GM23338 (cell line): ENCODE data around the gene MYO15B. TPM values are rescaled to one million over a fixed set of nuclear protein-coding genes. Genes with fewer than 3 reads are reported as not detected.

ENCODE experiments used
- ATAC-seq: fragments of 200-7000 bp; cut with Tn5 transposase; 3 replicates; pipeline ENCODE4 v1.9.1; 2020
- DNase-seq: peaks from one replicate; pipeline ENCODE4 v3.0.0-alpha.2; 2015; ENCODE audit warnings: low spot score
- H2AFZ ChIP-seq: fragments of 200-600 bp; sonication (generic); 2 replicates; pipeline ENCODE4 v1.8.0; 2016; ENCODE audit warnings: antibody characterized with exemption, mild to moderate bottlenecking, moderate library complexity
- H3F3A ChIP-seq: fragments of 200-600 bp; sonication (generic); replicated peaks from 2 replicates; pipeline ENCODE4 v1.8.0; 2017; ENCODE audit warnings: antibody characterized with exemption, mixed run types, low read depth
- H3K27ac ChIP-seq: fragments of 200-600 bp; sonication (generic); 2 replicates; pipeline ENCODE4 v1.6.1; 2016; ENCODE audit warnings: low read depth
- H3K27me3 ChIP-seq: fragments of 200-600 bp; sonication (generic); 2 replicates; pipeline ENCODE4 v1.8.0; 2016; ENCODE audit warnings: mild to moderate bottlenecking, mixed run types, moderate library complexity; ENCODE audit not compliant: insufficient read depth
- H3K36me3 ChIP-seq: fragments of 200-600 bp; sonication (generic); 2 replicates; pipeline ENCODE4 v1.8.0; 2016; ENCODE audit warnings: mild to moderate bottlenecking; ENCODE audit not compliant: insufficient read depth
- H3K4me1 ChIP-seq: fragments of 200-600 bp; sonication (generic); 2 replicates; pipeline ENCODE4 v1.8.0; 2016; ENCODE audit warnings: mild to moderate bottlenecking, moderate library complexity; ENCODE audit not compliant: insufficient read depth
- H3K4me2 ChIP-seq: fragments of 200-600 bp; sonication (generic); 2 replicates; pipeline ENCODE4 v1.7.1; 2017; ENCODE audit warnings: mixed run types
- H3K4me3 ChIP-seq: fragments of 200-600 bp; sonication (generic); 2 replicates; pipeline ENCODE4 v1.6.1; 2016; ENCODE audit warnings: mixed run types
- H3K79me2 ChIP-seq: fragments of 200-600 bp; sonication (generic); replicated peaks from 2 replicates; pipeline ENCODE4 v1.8.0; 2017; ENCODE audit warnings: mild to moderate bottlenecking; ENCODE audit not compliant: insufficient read depth
- H3K9me2 ChIP-seq: fragments of 200-600 bp; sonication (generic); 2 replicates; pipeline ENCODE4 v1.8.0; 2017; ENCODE audit not compliant: insufficient read depth
- H4K20me1 ChIP-seq: fragments of 200-600 bp; sonication (generic); replicated peaks from 2 replicates; pipeline ENCODE4 v1.8.0; 2017; ENCODE audit warnings: mild to moderate bottlenecking; ENCODE audit not compliant: insufficient read depth
- H3K27ac Mint-ChIP-seq: 2 replicates; pipeline ENCODE4 v1.8.0; 2020; ENCODE audit warnings: inconsistent platforms, mild to moderate bottlenecking, moderate library complexity, mixed read lengths
- H3K27me3 Mint-ChIP-seq: 3 replicates; pipeline ENCODE4 v1.8.0; 2022; ENCODE audit warnings: low read depth, mild to moderate bottlenecking, moderate library complexity, mixed read lengths, inconsistent platforms; ENCODE audit not compliant: insufficient read depth, poor library complexity
- H3K36me3 Mint-ChIP-seq: 3 replicates; pipeline ENCODE4 v1.8.0; 2021; ENCODE audit warnings: low read depth, mild to moderate bottlenecking, inconsistent platforms, moderate library complexity, mixed read lengths
- H3K4me1 Mint-ChIP-seq: 3 replicates; pipeline ENCODE4 v1.8.0; 2020; ENCODE audit warnings: mild to moderate bottlenecking, inconsistent platforms, mixed read lengths
- H3K4me3 Mint-ChIP-seq: 3 replicates; pipeline ENCODE4 v1.8.0; 2021; ENCODE audit warnings: moderate library complexity, mild to moderate bottlenecking, inconsistent platforms, mixed read lengths
- H3K9me3 Mint-ChIP-seq: 3 replicates; pipeline ENCODE4 v1.8.0; 2020; ENCODE audit warnings: moderate library complexity, mild to moderate bottlenecking, inconsistent platforms, mixed read lengths
- CREB1 ChIP-seq: fragments of 250-450 bp; sonication (Bioruptor Pico); IDR thresholded peaks from 2 replicates; pipeline ENCODE4 v1.5.0; 2020; ENCODE audit warnings: low read depth, mild to moderate bottlenecking, moderate library complexity
- EZH2phosphoT487 ChIP-seq: fragments of 200-600 bp; sonication (generic); IDR thresholded peaks from one replicate; pipeline ENCODE4 v1.8.1; 2018; ENCODE audit warnings: antibody characterized with exemption; ENCODE audit not compliant: unreplicated experiment
- NANOG ChIP-seq: IDR thresholded peaks from 2 replicates; pipeline ENCODE4 v1.6.1; 2016; ENCODE audit warnings: antibody characterized with exemption, borderline replicate concordance
- POLR2AphosphoS5 ChIP-seq: IDR thresholded peaks from 2 replicates; pipeline ENCODE4 v1.6.1; 2016; ENCODE audit warnings: antibody characterized with exemption, low read depth
- STAT1 ChIP-seq: IDR thresholded peaks from one replicate; pipeline ENCODE4 v1.6.1; 2016; ENCODE audit warnings: antibody characterized with exemption; ENCODE audit not compliant: unreplicated experiment
- ZNF114 ChIP-seq: fragments of 250-450 bp; sonication (Bioruptor Pico); IDR thresholded peaks from 2 replicates; pipeline ENCODE4 v1.5.0; 2020; ENCODE audit warnings: mild to moderate bottlenecking, moderate library complexity
- ZNF331 ChIP-seq: fragments of 250-450 bp; sonication (Bioruptor Pico); IDR thresholded peaks from 2 replicates; pipeline ENCODE4 v1.5.0; 2020; ENCODE audit warnings: low read depth, mild to moderate bottlenecking, moderate library complexity
- polyA plus RNA-seq: library from polyadenylated mRNA; unstranded; fragments of >200 nt; fragmentation: Nextera tagmentation; extraction: Ambion mirVana; gene quantifications from 2 replicates; pipeline ENCODE4 v1.2.1, GENCODE V29; 2016
- total RNA-seq: library from RNA; depleted of rRNA; stranded (reverse); fragments of >200 nt; shearing (Covaris generic); gene quantifications from 2 replicates; pipeline ENCODE4 v1.2.3, GENCODE V29; 2014
- TF ChIP-seq, protein P1 (sequence below): IDR thresholded peaks from 2 replicates; pipeline ENCODE4 v1.6.1; 2016; ENCODE audit warnings: antibody characterized with exemption
- TF ChIP-seq, protein P2 (sequence below), 2 experiments: fragments of 200-600 bp in 1 of 2; sonication (generic) in 1 of 2; conservative IDR thresholded peaks; 2 replicates each; pipeline versions ENCODE4 v1.5.1 to v1.6.1; 2016 to 2017; ENCODE audit warnings: antibody characterized with exemption in 2 of 2, low read depth in 2 of 2, mild to moderate bottlenecking in 2 of 2, moderate library complexity in 1 of 2
- TF ChIP-seq, protein P3 (sequence below): IDR thresholded peaks from one replicate; pipeline ENCODE4 v1.6.1; 2018; ENCODE audit warnings: antibody characterized with exemption; ENCODE audit not compliant: unreplicated experiment

MYO15B gene
- total and polyA plus RNA-seq, 2 experiments from 2014 or later, result 6.6 to 12.4 TPM

DNA sequence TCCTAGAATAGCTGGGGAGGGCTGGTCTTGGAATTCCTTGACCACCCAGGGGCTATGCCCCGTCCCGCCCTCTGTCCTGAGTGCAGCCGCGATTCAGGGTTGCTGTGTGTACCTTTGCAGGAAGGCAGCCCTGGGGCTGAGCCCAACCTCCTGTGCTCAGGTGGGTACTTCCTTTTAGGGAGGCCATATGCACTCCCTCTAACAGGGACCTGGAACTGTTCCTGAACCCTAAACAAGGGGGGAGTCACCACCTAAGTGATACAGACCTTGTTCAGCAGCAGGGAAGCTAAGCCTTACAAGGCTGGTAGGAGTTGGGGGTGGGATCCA lies 37.5 kb upstream of the MYO15B start (continued):
- TF ChIP-seq STAT1 (no peak), EZH2phosphoT487 (no peak), ZNF331 (CRISPR knock-in tag) (no peak), CREB1 (CRISPR knock-in tag) (no peak), ZNF114 (CRISPR knock-in tag) (no peak)
- TF ChIP-seq, protein P1, sequence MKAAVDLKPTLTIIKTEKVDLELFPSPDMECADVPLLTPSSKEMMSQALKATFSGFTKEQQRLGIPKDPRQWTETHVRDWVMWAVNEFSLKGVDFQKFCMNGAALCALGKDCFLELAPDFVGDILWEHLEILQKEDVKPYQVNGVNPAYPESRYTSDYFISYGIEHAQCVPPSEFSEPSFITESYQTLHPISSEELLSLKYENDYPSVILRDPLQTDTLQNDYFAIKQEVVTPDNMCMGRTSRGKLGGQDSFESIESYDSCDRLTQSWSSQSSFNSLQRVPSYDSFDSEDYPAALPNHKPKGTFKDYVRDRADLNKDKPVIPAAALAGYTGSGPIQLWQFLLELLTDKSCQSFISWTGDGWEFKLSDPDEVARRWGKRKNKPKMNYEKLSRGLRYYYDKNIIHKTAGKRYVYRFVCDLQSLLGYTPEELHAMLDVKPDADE, result no peak

DNA sequence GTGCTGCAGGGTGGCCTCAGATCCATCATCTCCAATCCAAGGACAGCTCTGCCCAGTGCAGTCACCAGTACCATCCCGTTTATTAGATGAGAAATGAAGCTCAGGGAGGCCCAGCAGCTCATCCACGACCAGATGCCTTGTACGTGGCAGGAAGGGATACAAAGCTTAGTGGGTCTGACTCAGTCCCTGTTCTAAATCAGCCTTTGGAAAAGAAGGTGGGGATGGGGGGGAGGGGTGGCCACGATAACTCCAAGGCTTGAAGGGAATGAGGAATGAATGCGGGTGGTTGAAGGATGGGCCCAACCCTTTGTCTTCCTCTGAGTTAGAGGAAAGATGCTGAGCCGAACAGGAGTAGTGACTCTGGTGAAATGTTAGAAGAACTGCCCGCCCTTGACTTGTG lies 36.3 kb upstream of the MYO15B start:
- TF ChIP-seq CREB1 (CRISPR knock-in tag) (no peak), ZNF114 (CRISPR knock-in tag) (no peak), NANOG (no peak)
- TF ChIP-seq, protein P2, sequence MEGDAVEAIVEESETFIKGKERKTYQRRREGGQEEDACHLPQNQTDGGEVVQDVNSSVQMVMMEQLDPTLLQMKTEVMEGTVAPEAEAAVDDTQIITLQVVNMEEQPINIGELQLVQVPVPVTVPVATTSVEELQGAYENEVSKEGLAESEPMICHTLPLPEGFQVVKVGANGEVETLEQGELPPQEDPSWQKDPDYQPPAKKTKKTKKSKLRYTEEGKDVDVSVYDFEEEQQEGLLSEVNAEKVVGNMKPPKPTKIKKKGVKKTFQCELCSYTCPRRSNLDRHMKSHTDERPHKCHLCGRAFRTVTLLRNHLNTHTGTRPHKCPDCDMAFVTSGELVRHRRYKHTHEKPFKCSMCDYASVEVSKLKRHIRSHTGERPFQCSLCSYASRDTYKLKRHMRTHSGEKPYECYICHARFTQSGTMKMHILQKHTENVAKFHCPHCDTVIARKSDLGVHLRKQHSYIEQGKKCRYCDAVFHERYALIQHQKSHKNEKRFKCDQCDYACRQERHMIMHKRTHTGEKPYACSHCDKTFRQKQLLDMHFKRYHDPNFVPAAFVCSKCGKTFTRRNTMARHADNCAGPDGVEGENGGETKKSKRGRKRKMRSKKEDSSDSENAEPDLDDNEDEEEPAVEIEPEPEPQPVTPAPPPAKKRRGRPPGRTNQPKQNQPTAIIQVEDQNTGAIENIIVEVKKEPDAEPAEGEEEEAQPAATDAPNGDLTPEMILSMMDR (conservative IDR thresholded peaks at IDR 0.05; ENCODE audit: low read depth in 2 of 2), result no peak
- no peak overlapping the region for H3K27ac Mint-ChIP-seq
- no peak overlapping the region for H3K27ac ChIP-seq
- no peaks in the 10 kb centered on the region; the same call in 1 of the 2 replicates for H4K20me1 ChIP-seq
- peaks cover 23% of the 10 kb centered on the region for H3K4me1 Mint-ChIP-seq
- ATAC-seq, result no peak
- H3K4me1 ChIP-seq, result peaks cover 7% of the 10 kb centered on the region; the same call in 1 of the 2 replicates
- H3K27me3 ChIP-seq, result no peaks in the 10 kb centered on the region
- H3K4me3 ChIP-seq, result no peak overlapping the region
- H3F3A ChIP-seq, result 0 out of 2 replicates have a peak, but pooled peaks cover 7% of the 10 kb centered on the region
- H3K9me2 ChIP-seq, result no peaks in the 10 kb centered on the region
- H3K36me3 ChIP-seq, result no peaks in the 10 kb centered on the region
- no peak overlapping the region for H2AFZ ChIP-seq
- no peak for DNase-seq
- peaks cover 4% of the 10 kb centered on the region for H3K27me3 Mint-ChIP-seq
- H3K4me2 ChIP-seq, result 0 out of 2 replicates have a peak overlapping the region, but pooled peaks have one; percentile 48
- no peaks in the 10 kb centered on the region for H3K79me2 ChIP-seq
- H3K36me3 Mint-ChIP-seq, result no peaks in the 10 kb centered on the region; the same call in 2 of the 3 replicates
- no peaks in the 10 kb centered on the region for H3K9me3 Mint-ChIP-seq
- no peak overlapping the region for H3K4me3 Mint-ChIP-seq

DNA sequence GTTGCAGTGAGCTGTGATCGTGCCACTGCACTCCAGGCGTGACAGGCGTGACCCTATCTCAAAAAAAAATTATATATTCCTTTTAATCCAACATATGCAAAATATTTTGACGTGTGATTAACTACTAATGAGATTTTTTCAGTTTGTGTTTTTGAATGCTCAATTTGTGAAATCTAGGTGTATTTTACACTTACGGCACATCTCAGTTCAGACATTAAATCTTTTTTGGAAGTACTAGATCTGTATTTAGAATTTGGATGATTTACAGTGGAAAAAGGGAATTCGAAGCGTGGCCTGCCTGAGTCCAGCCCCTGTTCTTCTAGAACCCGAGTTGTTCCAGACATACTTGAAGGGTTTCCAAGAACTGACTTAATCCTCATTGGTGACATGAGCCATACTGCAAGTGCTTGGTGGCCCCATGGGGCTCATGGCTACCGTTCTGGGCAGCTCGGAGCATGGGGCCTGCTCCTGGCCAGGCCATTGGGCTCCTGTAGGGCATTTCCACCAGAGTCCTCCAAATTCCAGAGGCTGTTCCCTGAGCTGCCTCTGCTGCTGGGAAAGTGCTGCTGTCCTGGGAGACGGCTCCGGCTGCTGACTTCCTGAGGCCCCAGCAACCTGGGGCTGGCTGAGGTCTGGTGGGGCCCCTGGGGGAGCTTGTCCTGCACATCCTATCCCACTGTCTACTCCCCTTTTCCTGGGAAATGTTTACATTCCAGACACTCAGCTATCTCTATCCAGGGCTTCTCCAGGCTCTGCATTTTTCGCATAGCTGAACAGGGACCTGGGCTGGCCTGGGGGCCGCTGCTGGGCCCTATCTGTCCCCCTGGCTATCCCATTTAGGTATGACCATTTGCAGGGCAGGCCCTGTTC lies 34.9 kb upstream of the MYO15B start:
- ATAC-seq (no peak), DNase-seq (peak; percentile 37)
- Mint-ChIP-seq H3K9me3 (no peaks in the 10 kb centered on the region), H3K4me3 (no peak overlapping the region), H3K36me3 (no peaks in the 10 kb centered on the region; the same call in 2 of the 3 replicates), H3K27ac (no peak overlapping the region), H3K27me3 (peaks cover 4% of the 10 kb centered on the region), H3K4me1 (peaks cover 25% of the 10 kb centered on the region)
- Histone ChIP-seq H3K4me2 (no peak overlapping the region), H3K79me2 (no peaks in the 10 kb centered on the region), H3K9me2 (no peaks in the 10 kb centered on the region), H4K20me1 (no peaks in the 10 kb centered on the region; the same call in 1 of the 2 replicates), H3F3A (0 out of 2 replicates have a peak, but pooled peaks cover 7% of the 10 kb centered on the region), H3K4me1 (peaks cover 7% of the 10 kb centered on the region; the same call in 1 of the 2 replicates), H2AFZ (no peak overlapping the region), H3K36me3 (no peaks in the 10 kb centered on the region), H3K27me3 (no peaks in the 10 kb centered on the region), H3K4me3 (no peak overlapping the region), H3K27ac (peak overlapping the region; percentile 78; the same call in 1 of the 2 replicates)
- TF ChIP-seq EZH2phosphoT487 (no peak), ZNF114 (CRISPR knock-in tag) (no peak), NANOG (no peak), POLR2AphosphoS5 (no peak), CREB1 (CRISPR knock-in tag) (no peak)
- TF ChIP-seq, protein P3, sequence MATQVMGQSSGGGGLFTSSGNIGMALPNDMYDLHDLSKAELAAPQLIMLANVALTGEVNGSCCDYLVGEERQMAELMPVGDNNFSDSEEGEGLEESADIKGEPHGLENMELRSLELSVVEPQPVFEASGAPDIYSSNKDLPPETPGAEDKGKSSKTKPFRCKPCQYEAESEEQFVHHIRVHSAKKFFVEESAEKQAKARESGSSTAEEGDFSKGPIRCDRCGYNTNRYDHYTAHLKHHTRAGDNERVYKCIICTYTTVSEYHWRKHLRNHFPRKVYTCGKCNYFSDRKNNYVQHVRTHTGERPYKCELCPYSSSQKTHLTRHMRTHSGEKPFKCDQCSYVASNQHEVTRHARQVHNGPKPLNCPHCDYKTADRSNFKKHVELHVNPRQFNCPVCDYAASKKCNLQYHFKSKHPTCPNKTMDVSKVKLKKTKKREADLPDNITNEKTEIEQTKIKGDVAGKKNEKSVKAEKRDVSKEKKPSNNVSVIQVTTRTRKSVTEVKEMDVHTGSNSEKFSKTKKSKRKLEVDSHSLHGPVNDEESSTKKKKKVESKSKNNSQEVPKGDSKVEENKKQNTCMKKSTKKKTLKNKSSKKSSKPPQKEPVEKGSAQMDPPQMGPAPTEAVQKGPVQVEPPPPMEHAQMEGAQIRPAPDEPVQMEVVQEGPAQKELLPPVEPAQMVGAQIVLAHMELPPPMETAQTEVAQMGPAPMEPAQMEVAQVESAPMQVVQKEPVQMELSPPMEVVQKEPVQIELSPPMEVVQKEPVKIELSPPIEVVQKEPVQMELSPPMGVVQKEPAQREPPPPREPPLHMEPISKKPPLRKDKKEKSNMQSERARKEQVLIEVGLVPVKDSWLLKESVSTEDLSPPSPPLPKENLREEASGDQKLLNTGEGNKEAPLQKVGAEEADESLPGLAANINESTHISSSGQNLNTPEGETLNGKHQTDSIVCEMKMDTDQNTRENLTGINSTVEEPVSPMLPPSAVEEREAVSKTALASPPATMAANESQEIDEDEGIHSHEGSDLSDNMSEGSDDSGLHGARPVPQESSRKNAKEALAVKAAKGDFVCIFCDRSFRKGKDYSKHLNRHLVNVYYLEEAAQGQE, result no peak
- TF ChIP-seq, protein P1, result no peak
- TF ChIP-seq, protein P2 (conservative IDR thresholded peaks at IDR 0.05; ENCODE audit: low read depth in 2 of 2), result no peak
